ENCODE data around the gene TTLL11.

DNA sequence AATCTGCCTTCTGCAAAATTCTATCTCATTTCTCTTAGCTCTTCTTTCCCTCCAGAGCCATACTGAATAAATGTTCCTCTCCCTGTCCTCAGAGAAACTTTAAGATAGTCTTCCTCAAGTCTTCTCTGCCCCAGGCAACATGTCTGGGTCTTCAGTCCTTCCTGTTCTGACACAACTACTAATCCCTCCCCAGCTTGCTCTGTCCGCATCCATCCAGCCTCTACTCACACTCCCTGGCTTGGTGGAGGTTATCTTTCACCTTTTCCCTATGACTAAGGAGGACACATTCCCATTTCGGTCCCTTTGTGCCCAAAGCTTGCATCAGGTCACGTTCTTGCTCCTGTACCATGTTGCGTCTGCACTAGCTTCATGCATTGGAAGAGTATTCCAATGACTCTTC is 143.3 kb downstream of the TTLL11 start:
- TF ChIP-seq, protein P1, sequence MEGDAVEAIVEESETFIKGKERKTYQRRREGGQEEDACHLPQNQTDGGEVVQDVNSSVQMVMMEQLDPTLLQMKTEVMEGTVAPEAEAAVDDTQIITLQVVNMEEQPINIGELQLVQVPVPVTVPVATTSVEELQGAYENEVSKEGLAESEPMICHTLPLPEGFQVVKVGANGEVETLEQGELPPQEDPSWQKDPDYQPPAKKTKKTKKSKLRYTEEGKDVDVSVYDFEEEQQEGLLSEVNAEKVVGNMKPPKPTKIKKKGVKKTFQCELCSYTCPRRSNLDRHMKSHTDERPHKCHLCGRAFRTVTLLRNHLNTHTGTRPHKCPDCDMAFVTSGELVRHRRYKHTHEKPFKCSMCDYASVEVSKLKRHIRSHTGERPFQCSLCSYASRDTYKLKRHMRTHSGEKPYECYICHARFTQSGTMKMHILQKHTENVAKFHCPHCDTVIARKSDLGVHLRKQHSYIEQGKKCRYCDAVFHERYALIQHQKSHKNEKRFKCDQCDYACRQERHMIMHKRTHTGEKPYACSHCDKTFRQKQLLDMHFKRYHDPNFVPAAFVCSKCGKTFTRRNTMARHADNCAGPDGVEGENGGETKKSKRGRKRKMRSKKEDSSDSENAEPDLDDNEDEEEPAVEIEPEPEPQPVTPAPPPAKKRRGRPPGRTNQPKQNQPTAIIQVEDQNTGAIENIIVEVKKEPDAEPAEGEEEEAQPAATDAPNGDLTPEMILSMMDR (conservative IDR thresholded peaks at IDR 0.05) = no peak
- no peak for TF ChIP-seq EZH2 (IDR thresholded peaks at IDR 0.05; ENCODE audit: low read depth)

Data from PC-9 (cell line).